Measurements from ENCODE around the gene KLK6. TPM values are rescaled to one million over a fixed set of nuclear protein-coding genes. Genes with fewer than 3 reads are reported as not detected.
"Not testable (repeated sequence)": the region's sequence is repeated elsewhere in the genome, so short reads cannot be mapped to it uniquely, and the experiment has no call there.

Gene KLK6
- total RNA-seq, 6 experiments from 2014 or later, result not detected

GRCh38 chr19:51000426-51000825 lies 31.0 kb upstream of the KLK6 start:
- H3K27me3 ChIP-seq, result no peaks in the 10 kb centered on the region
- intact Hi-C loops (cut with DNase I), result no loop called here
- TF ChIP-seq, protein P1, sequence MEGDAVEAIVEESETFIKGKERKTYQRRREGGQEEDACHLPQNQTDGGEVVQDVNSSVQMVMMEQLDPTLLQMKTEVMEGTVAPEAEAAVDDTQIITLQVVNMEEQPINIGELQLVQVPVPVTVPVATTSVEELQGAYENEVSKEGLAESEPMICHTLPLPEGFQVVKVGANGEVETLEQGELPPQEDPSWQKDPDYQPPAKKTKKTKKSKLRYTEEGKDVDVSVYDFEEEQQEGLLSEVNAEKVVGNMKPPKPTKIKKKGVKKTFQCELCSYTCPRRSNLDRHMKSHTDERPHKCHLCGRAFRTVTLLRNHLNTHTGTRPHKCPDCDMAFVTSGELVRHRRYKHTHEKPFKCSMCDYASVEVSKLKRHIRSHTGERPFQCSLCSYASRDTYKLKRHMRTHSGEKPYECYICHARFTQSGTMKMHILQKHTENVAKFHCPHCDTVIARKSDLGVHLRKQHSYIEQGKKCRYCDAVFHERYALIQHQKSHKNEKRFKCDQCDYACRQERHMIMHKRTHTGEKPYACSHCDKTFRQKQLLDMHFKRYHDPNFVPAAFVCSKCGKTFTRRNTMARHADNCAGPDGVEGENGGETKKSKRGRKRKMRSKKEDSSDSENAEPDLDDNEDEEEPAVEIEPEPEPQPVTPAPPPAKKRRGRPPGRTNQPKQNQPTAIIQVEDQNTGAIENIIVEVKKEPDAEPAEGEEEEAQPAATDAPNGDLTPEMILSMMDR (IDR thresholded peaks at IDR 0.05), result no peak
- TF ChIP-seq POLR2A (IDR thresholded peaks at IDR 0.05), result no peak
- 40% methylated on average over 2 of the region's 10 CpGs for WGBS (ENCODE audit: insufficient coverage, low coverage, low lambda C conversion rate, missing lambda C conversion rate)
- H3K27ac ChIP-seq, result no peak overlapping the region
- ATAC-seq (no peak), DNase-seq (no peak)
- no peaks in the 10 kb centered on the region for H3K9me3 ChIP-seq
- H3K36me3 ChIP-seq, result no peaks in the 10 kb centered on the region
- no peaks in the 10 kb centered on the region for H3K4me1 ChIP-seq
- no peak overlapping the region for H3K4me3 ChIP-seq

GRCh38 chr19:50998686-50999085 lies 29.3 kb upstream of the KLK6 start:
- Histone ChIP-seq H3K4me3 (no peak overlapping the region), H3K27ac (no peak overlapping the region), H3K4me1 (no peaks in the 10 kb centered on the region), H3K27me3 (no peaks in the 10 kb centered on the region), H3K9me3 (no peaks in the 10 kb centered on the region), H3K36me3 (no peaks in the 10 kb centered on the region)
- intact Hi-C loops (cut with DNase I), result no loop called here
- no peak for ATAC-seq
- no peak for TF ChIP-seq POLR2A (IDR thresholded peaks at IDR 0.05)
- TF ChIP-seq, protein P1 (IDR thresholded peaks at IDR 0.05), result no peak
- no peak for DNase-seq
- 54% methylated on average over 4 of the region's 4 CpGs for WGBS (ENCODE audit: insufficient coverage, low coverage, low lambda C conversion rate, missing lambda C conversion rate)

DNA sequence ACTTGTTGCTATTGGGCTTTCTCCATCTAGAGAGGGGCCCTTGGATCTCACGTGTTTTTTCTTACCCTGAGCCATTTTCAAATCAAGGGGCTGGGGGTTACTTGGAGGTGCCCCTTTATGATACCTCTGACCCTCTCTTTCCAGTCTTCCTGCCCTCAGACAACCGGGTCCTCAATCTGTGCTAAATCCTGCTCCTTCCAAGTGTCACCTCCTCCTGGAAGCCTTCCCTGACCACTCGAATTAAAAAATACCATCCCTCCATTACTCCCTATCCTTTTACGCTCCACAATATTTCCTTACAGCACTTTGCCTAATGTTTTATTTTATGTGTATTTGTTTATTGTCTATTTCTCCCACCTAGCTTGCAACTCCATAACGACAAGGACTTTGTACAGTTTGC lies 28.7 kb upstream of the KLK6 start:
- H3K27me3 ChIP-seq, result no peaks in the 10 kb centered on the region
- ATAC-seq (no peak), DNase-seq (no peak)
- H3K4me1 ChIP-seq, result no peaks in the 10 kb centered on the region
- TF ChIP-seq POLR2A (IDR thresholded peaks at IDR 0.05), result no peak
- TF ChIP-seq, protein P1 (IDR thresholded peaks at IDR 0.05), result no peak
- no peaks in the 10 kb centered on the region for H3K36me3 ChIP-seq
- no peaks in the 10 kb centered on the region for H3K9me3 ChIP-seq
- no peak overlapping the region for H3K27ac ChIP-seq
- H3K4me3 ChIP-seq, result no peak overlapping the region
- WGBS (ENCODE audit: insufficient coverage, low coverage, low lambda C conversion rate, missing lambda C conversion rate), result 41% methylated on average over 5 of the region's 5 CpGs
- intact Hi-C loops (cut with DNase I), result no loop called here

GRCh38 chr19:50994129-50994528 lies 24.7 kb upstream of the KLK6 start:
- no peak for TF ChIP-seq POLR2A (IDR thresholded peaks at IDR 0.05)
- TF ChIP-seq, protein P1 (IDR thresholded peaks at IDR 0.05), result no peak
- intact Hi-C loops (cut with DNase I), result no loop called here
- 60% methylated on average over 2 of the region's 2 CpGs for WGBS (ENCODE audit: insufficient coverage, low coverage, low lambda C conversion rate, missing lambda C conversion rate)

DNA sequence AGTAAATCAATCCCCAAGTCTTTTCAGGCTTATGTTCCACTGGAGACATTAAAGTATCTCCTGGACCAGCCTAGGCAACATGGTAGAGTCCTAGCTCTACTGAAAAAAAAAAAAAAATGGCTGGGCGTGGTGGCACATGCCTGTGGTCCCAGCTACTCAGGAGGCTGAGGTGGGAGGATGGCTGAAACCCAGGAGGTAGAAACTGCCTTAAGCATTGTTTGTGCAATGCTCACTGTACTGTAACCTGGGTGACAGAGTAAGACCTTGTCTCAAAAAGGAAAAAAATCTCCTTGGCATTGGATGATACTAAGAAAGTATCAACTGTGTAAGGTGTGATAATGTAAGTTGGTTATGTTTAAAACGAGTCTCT lies 23.3 kb upstream of the KLK6 start:
- H3K27me3 ChIP-seq, result no peaks in the 10 kb centered on the region
- WGBS (ENCODE audit: insufficient coverage, low coverage, low lambda C conversion rate, missing lambda C conversion rate), result 39% methylated on average over 2 of the region's 2 CpGs
- no peaks in the 10 kb centered on the region for H3K36me3 ChIP-seq
- TF ChIP-seq, protein P1 (IDR thresholded peaks at IDR 0.05), result no peak
- no peak for TF ChIP-seq POLR2A (IDR thresholded peaks at IDR 0.05)
- ATAC-seq (no peak), DNase-seq (no peak)
- intact Hi-C loops (cut with DNase I), result no loop called here
- H3K9me3 ChIP-seq, result no peaks in the 10 kb centered on the region
- H3K4me3 ChIP-seq, result no peak overlapping the region
- H3K27ac ChIP-seq, result no peak overlapping the region
- H3K4me1 ChIP-seq, result no peaks in the 10 kb centered on the region

More at GRCh38 chr19:50994129-50994528, 24.7 kb upstream of the KLK6 start:
- no peaks in the 10 kb centered on the region for H3K36me3 ChIP-seq
- H3K9me3 ChIP-seq, result no peaks in the 10 kb centered on the region
- no peak overlapping the region for H3K4me3 ChIP-seq
- no peak overlapping the region for H3K27ac ChIP-seq
- ATAC-seq, result no peak
- DNase-seq, result no peak
- no peaks in the 10 kb centered on the region for H3K27me3 ChIP-seq
- H3K4me1 ChIP-seq, result no peaks in the 10 kb centered on the region

DNA sequence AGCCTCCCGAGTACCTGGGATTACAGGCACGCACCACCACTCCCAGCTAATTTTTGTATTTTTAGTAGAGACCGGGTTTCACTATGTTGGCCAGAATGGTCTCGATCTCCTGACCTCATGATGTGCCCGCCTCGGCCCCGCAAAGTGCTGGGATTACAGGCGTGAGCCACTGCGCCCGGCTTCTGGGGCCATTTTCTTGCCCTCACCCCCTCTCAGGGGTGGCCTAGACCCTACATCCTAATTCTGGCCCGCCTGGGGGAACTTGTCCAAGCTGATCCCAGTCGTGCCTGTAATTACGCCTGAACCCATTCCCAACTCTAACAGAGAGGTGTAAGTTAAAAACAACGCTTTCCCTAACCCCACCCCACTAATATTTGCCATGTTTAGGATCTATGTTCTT lies 15.0 kb upstream of the KLK6 start:
- H3K9me3 ChIP-seq; H3K4me3 ChIP-seq; ATAC-seq; H3K27me3 ChIP-seq; intact Hi-C loops (cut with DNase I); H3K27ac ChIP-seq; H3K4me1 ChIP-seq; DNase-seq; H3K36me3 ChIP-seq: not testable (repeated sequence)
- WGBS (ENCODE audit: insufficient coverage, low coverage, low lambda C conversion rate, missing lambda C conversion rate), result 56% methylated on average over 8 of the region's 14 CpGs
